ENCODE results near the gene GPSM1. TPM values are rescaled to one million over a fixed set of nuclear protein-coding genes. Genes with fewer than 3 reads are reported as not detected.

GPSM1 gene
- total and polyA plus RNA-seq, 2 donors (not counting 1 experiment from before 2014, with no cell fraction given), result 2.4 to 6.3 TPM

- Histone ChIP-seq H3K36me3 (replicated peaks in 1 of 2; ENCODE audit: control extremely low read depth in 1 of 2, control insufficient read depth in 1 of 2, extremely low read depth in 1 of 2, insufficient read depth in 2 of 2, low read length in 1 of 2) (peaks cover 0 to 13% of the 10 kb centered on the region in 2 experiments), H2AFZ (ENCODE audit: insufficient read depth, low read depth, low read length, poor library complexity, severe bottlenecking) (no peak overlapping the region), H3K9ac (ENCODE audit: low read length) (no peak overlapping the region), H3K27ac (ENCODE audit: low read length in 2 of 2) (no peak overlapping the region), H3K9me3 (ENCODE audit: control extremely low read depth in 1 of 3, control insufficient read depth in 2 of 3, insufficient read depth in 1 of 3, low read length in 2 of 3) (peaks cover 0 to 10% (median 0%) of the 10 kb centered on the region in 3 donors), H3K4me3 (ENCODE audit: control extremely low read depth in 1 of 5, extremely low read depth in 1 of 5, insufficient read depth in 1 of 5, low read depth in 2 of 5, low read length in 4 of 5) (no peak overlapping the region), H3K4me1 (ENCODE audit: control insufficient read depth in 2 of 2, insufficient read depth in 2 of 2, low read length in 2 of 2) (peaks cover 5 to 10% of the 10 kb centered on the region in 2 donors), H3K4me2 (replicated peaks; ENCODE audit: low read depth, low read length, poor library complexity, severe bottlenecking) (no peak overlapping the region), H4K20me1 (ENCODE audit: control insufficient read depth, insufficient read depth, low read length, poor library complexity, severe bottlenecking) (peaks cover 19% of the 10 kb centered on the region), H3K27me3 (replicated peaks in 1 of 4; ENCODE audit: control extremely low read depth in 1 of 4, control insufficient read depth in 3 of 4, insufficient read depth in 4 of 4, low read length in 3 of 4) (no peaks in the 10 kb centered on the region), H3K79me2 (ENCODE audit: control insufficient read depth, insufficient read depth, low read length) (no peaks in the 10 kb centered on the region)
- TF ChIP-seq CTCF (IDR thresholded peaks at IDR 0.05), result no peak
- Mint-ChIP-seq H3K4me1 (peaks cover 10% of the 10 kb centered on the region), H3K9me3 (ENCODE audit: insufficient read depth) (no peaks in the 10 kb centered on the region), H3K27ac (no peak overlapping the region), H3K4me3 (no peak overlapping the region), H3K27me3 (no peaks in the 10 kb centered on the region)
- POLR2A ChIA-PET, result no interaction called here
- intact Hi-C loops (cut with micrococcal nuclease), result loop anchor here (5.0 kb wide), 1 partner anchor 454 kb away; the partner anchor contains the start of gene CAMSAP1
- no peak for ATAC-seq (ENCODE audit: low read depth)
- DNase-seq, result no peak
- CTCF ChIA-PET, result no interaction called here
- WGBS (ENCODE audit: insufficient coverage), result 96% methylated on average over 40 of the region's 43 CpGs
Observed at GRCh38 chr9:136361047-136361753, 33.9 kb downstream of the GPSM1 start.

GRCh38 chr9:136361754-136362449 lies 34.6 kb downstream of the GPSM1 start:
- DNase-seq, result no peak
- Mint-ChIP-seq H3K27me3 (no peaks in the 10 kb centered on the region), H3K9me3 (ENCODE audit: insufficient read depth) (no peaks in the 10 kb centered on the region), H3K27ac (no peak overlapping the region), H3K4me1 (peaks cover 10% of the 10 kb centered on the region), H3K4me3 (no peak overlapping the region)
- H3K4me3 ChIP-seq (ENCODE audit: control extremely low read depth in 1 of 5, extremely low read depth in 1 of 5, insufficient read depth in 1 of 5, low read depth in 2 of 5, low read length in 4 of 5), result no peak overlapping the region
- peaks cover 19% of the 10 kb centered on the region for H4K20me1 ChIP-seq (ENCODE audit: control insufficient read depth, insufficient read depth, low read length, poor library complexity, severe bottlenecking)
- no peak for ATAC-seq (ENCODE audit: low read depth)
- POLR2A ChIA-PET, result no interaction called here
- 94% methylated on average over 22 of the region's 26 CpGs for WGBS (ENCODE audit: insufficient coverage)
- TF ChIP-seq EZH2 (IDR thresholded peaks at IDR 0.05; ENCODE audit: borderline replicate concordance, insufficient read depth, low read depth, low read length, poor library complexity, severe bottlenecking) (no peak), CTCF (IDR thresholded peaks at IDR 0.05) (no peak)
- peaks cover 0 to 13% of the 10 kb centered on the region in 2 experiments for H3K36me3 ChIP-seq (replicated peaks in 1 of 2; ENCODE audit: control extremely low read depth in 1 of 2, control insufficient read depth in 1 of 2, extremely low read depth in 1 of 2, insufficient read depth in 2 of 2, low read length in 1 of 2)
- peaks cover 0 to 10% (median 0%) of the 10 kb centered on the region in 3 donors for H3K9me3 ChIP-seq (ENCODE audit: control extremely low read depth in 1 of 3, control insufficient read depth in 2 of 3, insufficient read depth in 1 of 3, low read length in 2 of 3)
- H2AFZ ChIP-seq (ENCODE audit: insufficient read depth, low read depth, low read length, poor library complexity, severe bottlenecking), result no peak overlapping the region
- intact Hi-C loops (cut with micrococcal nuclease), result loop anchor here (5.0 kb wide), 1 partner anchor 455 kb away; the partner anchor contains the start of gene CAMSAP1
- no peak overlapping the region for H3K4me2 ChIP-seq (replicated peaks; ENCODE audit: low read depth, low read length, poor library complexity, severe bottlenecking)
- H3K79me2 ChIP-seq (ENCODE audit: control insufficient read depth, insufficient read depth, low read length), result no peaks in the 10 kb centered on the region
- H3K4me1 ChIP-seq (ENCODE audit: control insufficient read depth in 2 of 2, insufficient read depth in 2 of 2, low read length in 2 of 2), result peaks cover 5 to 10% of the 10 kb centered on the region in 2 donors
- H3K27me3 ChIP-seq (replicated peaks in 1 of 4; ENCODE audit: control extremely low read depth in 1 of 4, control insufficient read depth in 3 of 4, insufficient read depth in 4 of 4, low read length in 3 of 4), result no peaks in the 10 kb centered on the region
- CTCF ChIA-PET, result no interaction called here
- no peak overlapping the region for H3K27ac ChIP-seq (ENCODE audit: low read length in 2 of 2)
- no peak overlapping the region for H3K9ac ChIP-seq (ENCODE audit: low read length)

Measured in B cell (primary cell).